HAP-1 (cell line): ENCODE measurements around the gene CATSPER3.

Experiments
- DNase-seq, 2 experiments: peaks; one replicate each; pipeline ENCODE4 v3.0.0-alpha.2; 2016 to 2020; ENCODE audit warnings: low spot score in 2 of 2
- H3K27me3 ChIP-seq: fragments of 250-450 bp; sonication (Bioruptor Pico); 2 replicates; pipeline ENCODE4 v1.5.1; 2020; ENCODE audit warnings: low read depth, mild to moderate bottlenecking, moderate library complexity
- H3K36me3 ChIP-seq: fragments of 250-450 bp; sonication (Bioruptor Pico); replicated peaks from 2 replicates; pipeline ENCODE4 v1.5.1; 2020; ENCODE audit warnings: mild to moderate bottlenecking
- H3K4me1 ChIP-seq: fragments of 250-450 bp; sonication (Bioruptor Pico); 2 replicates; pipeline ENCODE4 v1.5.1; 2020; ENCODE audit warnings: mild to moderate bottlenecking
- H3K4me3 ChIP-seq: fragments of 250-450 bp; sonication (Bioruptor Pico); 2 replicates; pipeline ENCODE4 v1.5.1; 2020; ENCODE audit warnings: mild to moderate bottlenecking, moderate library complexity
- H3K9me3 ChIP-seq: fragments of 250-450 bp; sonication (Bioruptor Pico); 2 replicates; pipeline ENCODE4 v1.5.1; 2020; ENCODE audit warnings: mild to moderate bottlenecking, moderate library complexity
- in situ Hi-C: fragments of 300-500 bp; cut with MboI; formaldehyde crosslinking; loops from 3 replicates; pipeline ENCODE4 v1.14.3; 2020; ENCODE audit warnings: low sequenced_read_pairs, inconsistent platforms, mixed read lengths

CATSPER3 gene

DNA sequence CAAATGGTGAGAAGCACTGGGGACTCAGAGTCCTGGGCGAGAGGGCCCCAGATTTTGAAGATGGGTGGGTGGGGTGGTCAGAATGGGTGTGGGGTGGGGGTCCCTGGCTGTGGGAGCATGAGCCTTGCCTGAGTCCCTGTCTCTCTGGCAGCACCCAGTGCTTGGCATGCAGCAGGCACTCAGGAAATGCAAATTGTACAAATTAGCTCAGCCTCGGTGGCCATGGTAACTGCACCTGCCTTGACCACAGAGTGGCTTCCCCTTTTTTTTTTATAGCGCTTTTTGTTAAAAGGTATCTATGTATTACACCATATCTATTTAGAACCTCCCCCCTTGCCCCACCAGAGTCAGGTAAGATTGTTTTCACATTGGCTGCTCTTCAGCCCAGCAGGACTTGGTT lies 85.6 kb downstream of the CATSPER3 start:
- in situ Hi-C loops = no loop called here
- Histone ChIP-seq H3K9me3 (no peaks in the 10 kb centered on the region), H3K4me3 (no peak overlapping the region), H3K4me1 (peaks cover 3% of the 10 kb centered on the region), H3K36me3 (no peaks in the 10 kb centered on the region), H3K27me3 (peaks cover 11% of the 10 kb centered on the region)
- DNase-seq = no peak

DNA sequence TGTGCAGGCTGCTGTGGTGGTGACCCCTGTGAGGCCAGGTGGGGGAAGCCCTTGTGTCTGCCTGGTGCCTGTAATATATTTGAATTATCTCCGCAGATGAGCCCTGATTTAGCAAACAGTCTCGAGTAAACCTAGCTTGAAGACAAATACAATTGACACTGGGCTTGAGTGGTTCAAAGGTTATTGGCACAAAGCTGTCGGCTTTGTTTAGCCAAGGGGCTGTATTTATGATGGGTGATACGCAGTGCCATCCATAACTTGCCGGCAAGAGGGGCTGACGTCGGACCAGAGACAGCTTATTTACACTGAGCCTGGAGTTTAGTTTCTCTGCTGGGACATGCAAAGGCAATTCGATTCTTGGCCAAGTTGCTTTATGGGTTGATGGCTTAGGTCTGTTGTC lies 86.3 kb downstream of the CATSPER3 start:
- no peak overlapping the region for H3K4me3 ChIP-seq
- in situ Hi-C loops = no loop called here
- H3K9me3 ChIP-seq = no peaks in the 10 kb centered on the region
- no peak for DNase-seq
- peaks cover 9% of the 10 kb centered on the region for H3K4me1 ChIP-seq
- peaks cover 11% of the 10 kb centered on the region for H3K27me3 ChIP-seq
- no peaks in the 10 kb centered on the region for H3K36me3 ChIP-seq

DNA sequence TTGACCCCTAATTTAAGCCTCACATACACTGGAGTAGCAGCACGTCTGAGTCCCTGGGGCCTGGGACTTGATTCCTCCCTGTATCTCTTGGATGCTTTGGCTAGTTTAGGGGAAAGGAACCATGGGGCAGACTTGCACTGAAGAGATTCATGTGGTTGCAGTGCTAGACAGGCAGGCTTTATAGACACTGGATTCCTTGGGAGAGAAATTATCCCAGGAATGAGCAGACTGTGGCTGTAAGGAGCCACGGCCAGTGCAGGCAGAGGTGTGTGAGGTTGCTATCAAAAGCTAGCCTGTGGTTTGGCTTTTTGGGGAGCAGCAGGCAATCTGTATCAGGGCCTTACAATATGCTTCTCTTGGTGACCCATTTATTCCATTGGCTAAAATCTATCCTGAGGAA lies 86.8 kb downstream of the CATSPER3 start:
- in situ Hi-C loops = no loop called here
- Histone ChIP-seq H3K36me3 (no peaks in the 10 kb centered on the region), H3K4me1 (peaks cover 9% of the 10 kb centered on the region), H3K9me3 (no peaks in the 10 kb centered on the region), H3K4me3 (no peak overlapping the region), H3K27me3 (peaks cover 11% of the 10 kb centered on the region)
- DNase-seq = no peak

DNA sequence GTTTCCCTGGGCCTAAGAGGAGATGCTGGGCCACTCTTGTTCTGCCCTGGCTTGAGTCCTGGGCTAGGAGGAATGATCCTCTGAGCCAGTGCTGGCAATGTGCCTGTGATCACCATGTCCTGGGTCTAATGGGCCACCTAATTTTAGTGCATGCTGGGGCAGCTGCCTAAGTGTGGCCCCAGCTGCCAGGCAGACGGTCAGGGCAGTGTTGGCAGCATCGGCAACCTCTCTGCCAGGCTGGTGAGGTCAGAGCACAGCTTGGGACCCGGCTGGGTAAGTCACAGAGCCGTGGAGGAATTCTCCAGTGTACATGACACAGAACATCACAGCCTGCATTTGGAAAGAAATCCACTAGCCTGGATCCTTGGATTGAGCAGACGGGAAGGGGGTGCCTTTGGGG lies 87.7 kb downstream of the CATSPER3 start:
- Histone ChIP-seq H3K27me3 (peaks cover 3% of the 10 kb centered on the region), H3K9me3 (no peaks in the 10 kb centered on the region), H3K4me3 (no peak overlapping the region), H3K36me3 (no peaks in the 10 kb centered on the region), H3K4me1 (peaks cover 9% of the 10 kb centered on the region)
- DNase-seq = no peak
- in situ Hi-C loops = no loop called here

DNA sequence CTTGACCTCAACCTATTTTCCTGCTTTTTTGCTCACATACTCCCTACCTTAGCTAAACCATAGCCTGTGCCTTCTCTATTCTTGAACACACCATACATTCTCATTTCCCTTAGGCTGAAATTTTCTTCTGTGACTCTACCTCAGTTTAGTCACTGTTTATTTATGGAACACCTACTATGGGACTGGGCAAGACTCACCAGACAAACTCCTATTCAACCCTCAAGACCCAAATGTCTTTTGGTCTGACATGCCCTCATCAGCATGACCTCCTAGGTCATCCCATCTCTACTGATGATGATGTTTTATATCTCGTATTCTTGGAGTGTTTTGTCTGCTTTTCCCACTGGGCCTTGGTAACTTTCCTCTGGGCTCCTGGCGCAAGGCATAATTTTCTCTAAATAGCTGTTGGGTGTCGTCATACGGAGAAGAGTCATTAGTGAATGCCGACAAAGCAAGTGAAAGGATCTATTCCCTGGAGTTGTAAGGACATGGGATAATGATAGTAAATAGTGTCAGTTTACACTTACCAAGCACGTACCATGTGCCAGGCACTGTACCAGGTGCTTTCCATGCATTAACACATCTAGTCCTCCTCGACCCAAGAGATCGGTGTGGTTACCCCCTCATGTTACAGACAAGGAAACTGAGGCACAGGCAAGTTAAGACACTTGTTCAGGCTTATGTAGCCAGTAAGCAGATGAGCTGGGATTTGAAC lies 88.8 kb downstream of the CATSPER3 start:
- no peaks in the 10 kb centered on the region; the same call in 1 of the 2 replicates for H3K27me3 ChIP-seq
- in situ Hi-C loops = no loop called here
- peaks cover 9% of the 10 kb centered on the region for H3K4me1 ChIP-seq
- no peak for DNase-seq
- H3K4me3 ChIP-seq = no peak overlapping the region
- H3K36me3 ChIP-seq = no peaks in the 10 kb centered on the region
- H3K9me3 ChIP-seq = no peaks in the 10 kb centered on the region

DNA sequence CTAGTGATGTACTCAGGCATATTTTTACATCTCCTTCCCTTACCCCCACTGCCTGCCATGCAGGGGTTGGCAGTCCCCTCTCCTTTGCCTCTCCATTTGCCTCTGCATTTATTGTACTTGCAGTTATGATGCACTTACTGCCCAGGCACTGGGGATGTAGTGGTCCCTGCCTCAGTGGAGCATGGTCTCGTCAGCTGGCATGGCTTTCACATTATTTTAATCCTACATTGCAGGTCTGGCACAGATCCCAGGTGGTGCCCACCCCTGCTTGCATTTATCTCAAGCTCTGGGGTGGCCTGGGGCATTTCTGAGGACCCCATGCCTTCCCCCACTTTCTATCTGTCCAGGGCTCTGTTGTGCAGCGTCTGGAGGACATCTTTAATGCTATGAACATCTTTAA lies 89.5 kb downstream of the CATSPER3 start:
- Histone ChIP-seq H3K9me3 (no peaks in the 10 kb centered on the region), H3K4me1 (peaks cover 9% of the 10 kb centered on the region), H3K36me3 (no peaks in the 10 kb centered on the region), H3K27me3 (no peaks in the 10 kb centered on the region), H3K4me3 (no peak overlapping the region)
- in situ Hi-C loops = no loop called here
- no peak for DNase-seq

DNA sequence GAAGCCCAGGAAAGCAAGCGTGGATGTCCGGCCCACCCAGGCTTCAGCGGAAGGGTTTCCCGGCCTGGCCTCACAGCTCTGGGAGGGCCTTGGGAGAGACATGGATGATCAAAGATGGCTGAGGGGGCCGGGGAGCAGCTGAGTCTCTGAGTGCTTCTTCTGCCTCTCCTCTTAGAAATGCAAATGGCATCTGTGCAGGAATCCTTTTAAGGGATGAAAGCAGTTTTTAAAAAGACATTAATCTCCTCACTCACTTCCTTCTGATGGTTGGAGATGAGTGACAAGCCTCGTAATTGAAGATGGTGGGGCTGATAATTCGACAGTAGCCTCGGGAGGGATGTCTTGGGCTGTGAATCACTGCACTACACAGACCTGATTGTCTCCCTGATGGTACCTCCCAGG lies 90.6 kb downstream of the CATSPER3 start:
- peak; percentile 72 to 84 for DNase-seq

DNA sequence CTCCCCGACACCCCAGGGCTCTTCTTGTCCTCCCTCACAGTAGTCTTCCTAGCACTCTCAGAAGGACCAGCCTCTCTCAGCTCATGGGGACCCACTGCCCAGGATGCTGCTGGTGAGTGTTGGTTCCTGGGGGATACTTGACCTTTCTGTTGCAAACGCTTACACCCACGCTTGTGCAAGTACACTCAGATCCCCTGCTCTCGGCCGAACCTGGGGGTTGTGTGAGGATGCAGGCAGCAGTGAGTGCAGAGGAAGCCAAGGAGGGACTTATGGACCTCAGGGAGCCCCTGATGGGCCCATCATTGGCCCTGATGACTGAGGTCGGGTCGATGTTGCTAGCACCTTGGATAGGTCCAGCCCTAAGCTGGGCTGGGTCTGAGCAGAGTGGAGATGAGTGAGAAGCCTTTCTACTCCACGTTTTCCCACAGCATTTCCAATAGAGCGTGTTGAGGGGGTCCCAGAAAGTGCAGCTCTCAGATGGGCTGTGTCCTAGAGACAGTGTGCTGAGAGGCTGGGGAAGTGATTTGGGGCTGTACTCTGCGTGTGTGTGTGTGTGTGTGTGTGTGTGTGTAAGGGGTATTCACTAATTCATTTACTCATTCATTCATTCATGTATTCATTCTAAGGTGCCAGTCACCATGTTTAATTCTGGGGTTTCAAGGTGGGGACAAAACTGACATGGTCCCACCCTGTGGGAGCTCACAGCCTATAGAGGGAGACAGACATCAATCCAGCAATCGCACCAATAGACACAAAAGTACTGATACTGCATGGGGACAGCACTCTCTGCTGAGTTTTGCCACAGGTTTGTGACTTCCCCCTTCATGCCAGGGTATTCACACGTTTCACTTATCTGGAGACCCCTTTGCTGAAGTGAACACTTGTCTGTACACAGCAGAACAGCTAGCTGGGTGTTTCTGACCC lies 91.6 kb downstream of the CATSPER3 start:
- in situ Hi-C loops = no loop called here
- no peaks in the 10 kb centered on the region for H3K27me3 ChIP-seq
- no peaks in the 10 kb centered on the region for H3K9me3 ChIP-seq
- no peak for DNase-seq
- peaks cover 9% of the 10 kb centered on the region for H3K4me1 ChIP-seq
- H3K36me3 ChIP-seq = no peaks in the 10 kb centered on the region
- H3K4me3 ChIP-seq = no peak overlapping the region

More for the DNA sequence above, 90.6 kb downstream of the CATSPER3 start:
- no peaks in the 10 kb centered on the region for H3K27me3 ChIP-seq
- H3K4me3 ChIP-seq = no peak overlapping the region
- peaks cover 9% of the 10 kb centered on the region for H3K4me1 ChIP-seq
- in situ Hi-C loops = no loop called here
- H3K9me3 ChIP-seq = no peaks in the 10 kb centered on the region
- no peaks in the 10 kb centered on the region for H3K36me3 ChIP-seq

DNA sequence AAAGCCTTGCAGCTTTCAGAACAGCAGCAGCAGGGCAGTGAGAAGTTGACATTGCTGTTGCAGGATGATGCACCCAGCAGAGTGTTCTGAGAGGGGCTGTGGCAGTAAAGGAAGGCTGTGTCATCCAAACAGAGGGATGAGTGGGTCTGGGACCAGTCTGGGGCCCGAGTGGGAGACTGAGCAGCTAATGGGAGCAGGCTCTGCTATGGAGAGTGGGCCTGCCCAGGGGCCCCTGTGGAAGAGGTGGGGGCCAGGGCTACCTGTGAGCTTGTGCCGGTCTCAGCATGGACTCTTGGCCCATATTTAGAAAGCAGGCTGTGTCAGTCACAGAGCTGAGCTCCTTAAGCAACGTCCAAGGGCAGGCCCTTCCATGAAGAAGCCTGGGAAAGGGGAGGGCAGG lies 92.3 kb downstream of the CATSPER3 start:
- Histone ChIP-seq H3K36me3 (no peaks in the 10 kb centered on the region), H3K4me3 (no peak overlapping the region), H3K9me3 (no peaks in the 10 kb centered on the region), H3K4me1 (peaks cover 9% of the 10 kb centered on the region), H3K27me3 (no peaks in the 10 kb centered on the region)
- in situ Hi-C loops = no loop called here
- no peak for DNase-seq

DNA sequence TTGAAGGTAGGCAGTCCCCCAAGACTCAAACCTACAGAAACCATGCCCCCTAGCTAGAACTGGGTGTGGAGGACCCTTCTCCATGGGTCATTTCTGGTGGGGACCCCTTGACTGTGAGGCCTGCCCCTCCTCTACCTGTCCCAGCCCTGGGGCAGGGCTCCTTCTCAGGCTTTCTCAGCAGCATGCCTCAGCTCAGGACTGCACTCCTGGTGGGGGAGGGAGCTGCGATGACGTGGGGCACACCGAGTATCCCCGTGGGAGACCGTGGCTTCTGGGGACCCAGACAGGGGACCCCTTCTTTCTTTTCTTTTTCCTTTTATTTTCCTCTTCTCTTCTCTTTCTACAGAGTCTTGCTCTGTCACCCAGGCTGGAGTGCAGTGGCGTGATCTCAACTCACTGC lies 93.3 kb downstream of the CATSPER3 start:
- in situ Hi-C loops = no loop called here
- Histone ChIP-seq H3K4me3 (no peak overlapping the region), H3K36me3 (no peaks in the 10 kb centered on the region), H3K9me3 (no peaks in the 10 kb centered on the region), H3K4me1 (peaks cover 9% of the 10 kb centered on the region), H3K27me3 (no peaks in the 10 kb centered on the region)
- no peak for DNase-seq
